ENCODE measurements around the gene MMAB. TPM values are rescaled to one million over a fixed set of nuclear protein-coding genes. Genes with fewer than 3 reads are reported as not detected.

The MMAB gene
- total and polyA plus RNA-seq, 4 experiments from 2014 or later = 16.0 to 30.2 (median 17.0) TPM

DNA sequence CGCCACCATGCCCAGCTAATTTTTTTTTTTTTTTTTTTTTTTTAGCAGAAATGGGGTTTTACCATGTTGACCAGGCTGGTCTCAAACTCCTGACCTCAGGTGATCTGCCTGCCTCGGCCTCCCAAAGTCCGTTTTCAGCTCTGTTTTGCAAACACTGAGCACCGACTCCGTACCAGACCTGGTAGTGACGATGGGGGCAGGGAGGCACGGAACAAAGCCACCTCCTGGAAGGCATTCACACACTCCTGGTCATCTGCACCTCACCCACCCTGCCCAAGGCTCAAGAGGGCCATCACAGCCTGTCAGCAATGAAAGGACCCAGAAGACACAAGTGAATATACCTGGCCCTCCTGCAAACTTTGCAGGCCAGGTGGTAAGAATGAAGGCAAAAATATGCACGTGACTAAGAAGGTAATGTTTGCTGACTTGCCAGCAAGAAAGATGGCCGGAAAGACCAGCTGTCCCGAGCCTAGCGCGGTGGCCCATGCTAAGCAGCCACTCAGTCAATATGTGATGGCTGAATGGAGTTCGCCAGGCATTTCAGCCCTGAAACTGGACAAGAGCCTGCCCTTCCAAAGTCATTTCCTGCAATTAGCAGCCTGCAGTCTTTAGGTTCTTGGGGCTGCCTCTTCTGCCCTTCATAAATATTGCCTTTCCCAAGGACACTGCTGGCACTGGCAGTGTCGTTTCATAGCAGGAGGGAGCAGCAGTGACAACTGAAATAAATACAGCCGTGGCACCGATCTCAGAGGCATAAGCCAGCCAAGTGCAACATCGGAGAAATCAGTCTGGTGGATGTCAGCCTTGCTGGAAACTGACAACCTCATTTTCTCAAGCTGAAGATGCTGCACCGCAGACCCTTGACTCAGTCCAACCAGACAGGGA, 17.6 kb downstream of the MMAB start:
- Histone ChIP-seq H3K27me3 (ENCODE audit: insufficient read depth, low read length) (no peaks in the 10 kb centered on the region), H3K4me3 (ENCODE audit: low read length in 2 of 2) (no peak overlapping the region), H3K9me3 (ENCODE audit: control insufficient read depth in 1 of 2, low read length in 2 of 2) (no peaks in the 10 kb centered on the region), H3K27ac (ENCODE audit: low read depth, low read length) (no peak overlapping the region), H3K36me3 (ENCODE audit: insufficient read depth, low read length) (no peaks in the 10 kb centered on the region), H3K4me1 (ENCODE audit: insufficient read depth, low read length) (no peaks in the 10 kb centered on the region)
- H3K4me1 Mint-ChIP-seq = no peaks in the 10 kb centered on the region
- POLR2A ChIA-PET (ENCODE audit: partially characterized antibody) = no interaction called here
- no peak overlapping the region for H3K4me3 Mint-ChIP-seq
- H3K9me3 Mint-ChIP-seq = peaks cover 0 to 4% (median 0%) of the 10 kb centered on the region in 8 donors
- peak overlapping the region in 1 of 7 donors; percentile 37 for H3K27ac Mint-ChIP-seq
- no peak for DNase-seq
- no peaks in the 10 kb centered on the region for H3K36me3 Mint-ChIP-seq
- intact Hi-C loops (cut with micrococcal nuclease) = no loop called here
- no peaks in the 10 kb centered on the region for H3K27me3 Mint-ChIP-seq
- CTCF ChIA-PET (ENCODE audit: partially characterized antibody) = interaction anchor here (0.7 to 0.9 kb wide), 2 partner anchors 40 to 185 kb away, joined by 3 read pairs; no protein-coding TSS in a partner anchor

GRCh38 chr12:109554761-109555160, 18.5 kb downstream of the MMAB start:
- ChIA-PET POLR2A (ENCODE audit: partially characterized antibody) (no interaction called here), CTCF (ENCODE audit: partially characterized antibody) (interaction anchor here (0.7 kb wide), 1 partner anchor 184 kb away, joined by 3 read pairs; no protein-coding TSS in a partner anchor)
- Histone ChIP-seq H3K9me3 (ENCODE audit: control insufficient read depth in 1 of 2, low read length in 2 of 2) (no peaks in the 10 kb centered on the region), H3K27ac (ENCODE audit: low read depth, low read length) (no peak overlapping the region), H3K4me1 (ENCODE audit: insufficient read depth, low read length) (no peaks in the 10 kb centered on the region), H3K36me3 (ENCODE audit: insufficient read depth, low read length) (no peaks in the 10 kb centered on the region), H3K4me3 (ENCODE audit: low read length in 2 of 2) (no peak overlapping the region), H3K27me3 (ENCODE audit: insufficient read depth, low read length) (no peaks in the 10 kb centered on the region)
- H3K27me3 Mint-ChIP-seq = peaks cover 0 to 2% of the 10 kb centered on the region in 2 donors
- no peak overlapping the region for H3K4me3 Mint-ChIP-seq
- H3K9me3 Mint-ChIP-seq = peaks cover 0 to 4% (median 0%) of the 10 kb centered on the region in 8 donors
- DNase-seq = no peak
- H3K36me3 Mint-ChIP-seq = no peaks in the 10 kb centered on the region
- intact Hi-C loops (cut with micrococcal nuclease) = no loop called here
- no peak overlapping the region for H3K27ac Mint-ChIP-seq
- no peaks in the 10 kb centered on the region for H3K4me1 Mint-ChIP-seq

DNA sequence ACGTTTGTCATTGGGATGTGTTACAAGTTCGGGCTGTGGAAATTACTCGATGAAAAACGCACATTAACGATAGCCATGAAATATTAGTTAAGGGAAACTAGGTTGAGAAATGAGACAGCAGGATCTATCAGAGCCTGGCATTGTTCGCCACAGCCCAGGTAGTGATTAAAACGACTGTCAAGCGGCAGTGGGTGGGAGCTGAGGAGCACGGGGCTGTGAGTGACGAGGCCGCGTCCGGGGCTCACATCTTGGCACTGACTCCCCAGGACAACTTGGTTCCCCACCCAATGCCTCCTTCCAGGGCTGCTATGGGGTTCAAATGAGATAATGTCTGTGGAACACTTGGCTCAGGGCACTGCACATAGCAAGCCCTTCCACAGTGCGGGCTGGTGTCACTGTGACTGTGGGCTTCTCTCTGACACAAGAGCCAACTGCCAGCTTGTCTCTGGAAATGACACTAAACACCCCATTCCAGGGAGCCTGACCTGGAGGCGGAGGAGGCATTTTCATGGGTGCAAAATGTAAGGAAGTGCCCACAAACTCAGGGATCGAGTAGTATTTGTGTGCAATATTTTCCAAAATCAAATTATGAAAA, 19.3 kb downstream of the MMAB start:
- Histone ChIP-seq H3K27me3 (ENCODE audit: insufficient read depth, low read length) (no peaks in the 10 kb centered on the region), H3K9me3 (ENCODE audit: control insufficient read depth in 1 of 2, low read length in 2 of 2) (no peaks in the 10 kb centered on the region), H3K4me3 (ENCODE audit: low read length in 2 of 2) (no peak overlapping the region), H3K27ac (ENCODE audit: low read depth, low read length) (no peak overlapping the region), H3K36me3 (ENCODE audit: insufficient read depth, low read length) (no peaks in the 10 kb centered on the region), H3K4me1 (ENCODE audit: insufficient read depth, low read length) (no peaks in the 10 kb centered on the region)
- Mint-ChIP-seq H3K4me1 (no peaks in the 10 kb centered on the region), H3K4me3 (no peak overlapping the region), H3K9me3 (peaks cover 0 to 4% (median 0%) of the 10 kb centered on the region in 8 donors), H3K27ac (no peak overlapping the region), H3K27me3 (peaks cover 0 to 4% of the 10 kb centered on the region in 2 donors), H3K36me3 (no peaks in the 10 kb centered on the region)
- ChIA-PET POLR2A (ENCODE audit: partially characterized antibody) (no interaction called here), CTCF (ENCODE audit: partially characterized antibody) (no interaction called here)
- DNase-seq = no peak
- intact Hi-C loops (cut with micrococcal nuclease) = no loop called here

DNA sequence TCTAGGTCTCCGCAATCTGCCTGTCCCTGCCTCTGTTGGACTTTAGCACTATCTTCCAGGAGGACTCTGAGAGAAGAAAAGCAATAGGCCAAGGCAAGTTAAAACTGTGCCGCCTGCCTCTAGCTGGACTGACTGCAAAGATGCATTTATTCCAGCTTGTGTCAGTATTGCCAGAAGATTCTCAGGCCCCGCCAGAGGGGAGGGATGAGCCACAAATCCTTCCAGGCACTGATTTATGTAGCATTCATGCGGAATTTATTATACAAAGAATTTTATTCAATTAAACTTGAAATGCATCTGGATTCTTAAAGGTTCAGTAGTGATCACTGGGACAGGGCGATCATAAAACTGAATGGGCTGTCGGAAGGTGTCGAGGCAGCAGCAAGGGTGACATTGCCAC, 19.8 kb downstream of the MMAB start:
- Mint-ChIP-seq H3K27ac (no peak overlapping the region), H3K36me3 (no peaks in the 10 kb centered on the region)

DNA sequence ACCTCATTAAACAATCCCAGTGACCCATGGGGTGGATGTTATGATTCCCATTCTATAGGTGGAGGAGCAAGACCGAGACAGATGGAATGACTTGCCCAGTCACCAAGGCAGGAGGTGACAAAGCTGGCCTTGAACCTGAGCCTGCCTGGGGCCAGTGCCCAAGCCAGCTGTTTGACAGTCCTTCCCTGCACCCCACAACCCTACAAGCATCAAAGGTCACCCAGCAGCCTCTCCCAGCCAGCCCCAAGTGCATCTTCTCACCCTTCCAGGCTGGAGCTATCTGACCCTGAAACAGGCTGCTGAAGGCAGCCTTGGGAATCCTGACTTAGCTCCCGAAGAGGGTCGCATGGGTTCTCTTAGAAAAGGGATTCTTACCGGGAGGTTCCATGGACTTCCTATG, 20.3 kb downstream of the MMAB start:
- Mint-ChIP-seq H3K27ac (no peak overlapping the region), H3K36me3 (no peaks in the 10 kb centered on the region), H3K27me3 (peaks cover 3 to 4% of the 10 kb centered on the region in 2 donors), H3K4me3 (no peak overlapping the region), H3K4me1 (no peaks in the 10 kb centered on the region), H3K9me3 (peaks cover 0 to 4% (median 0%) of the 10 kb centered on the region in 8 donors)
- no peaks in the 10 kb centered on the region for H3K27me3 ChIP-seq (ENCODE audit: insufficient read depth, low read length)
- no peaks in the 10 kb centered on the region for H3K36me3 ChIP-seq (ENCODE audit: insufficient read depth, low read length)
- POLR2A ChIA-PET (ENCODE audit: partially characterized antibody) = no interaction called here
- intact Hi-C loops (cut with micrococcal nuclease) = no loop called here
- no peaks in the 10 kb centered on the region for H3K4me1 ChIP-seq (ENCODE audit: insufficient read depth, low read length)
- no peak overlapping the region for H3K27ac ChIP-seq (ENCODE audit: low read depth, low read length)
- CTCF ChIA-PET (ENCODE audit: partially characterized antibody) = interaction anchor here (0.8 kb wide), 1 partner anchor 35 kb away, joined by 3 read pairs; no protein-coding TSS in a partner anchor
- DNase-seq = no peak
- H3K4me3 ChIP-seq (ENCODE audit: low read length in 2 of 2) = no peak overlapping the region
- H3K9me3 ChIP-seq (ENCODE audit: control insufficient read depth in 1 of 2, low read length in 2 of 2) = no peaks in the 10 kb centered on the region

More for the DNA sequence above, 19.8 kb downstream of the MMAB start:
- Histone ChIP-seq H3K4me1 (ENCODE audit: insufficient read depth, low read length) (no peaks in the 10 kb centered on the region), H3K4me3 (ENCODE audit: low read length in 2 of 2) (no peak overlapping the region), H3K9me3 (ENCODE audit: control insufficient read depth in 1 of 2, low read length in 2 of 2) (no peaks in the 10 kb centered on the region), H3K36me3 (ENCODE audit: insufficient read depth, low read length) (no peaks in the 10 kb centered on the region), H3K27me3 (ENCODE audit: insufficient read depth, low read length) (no peaks in the 10 kb centered on the region), H3K27ac (ENCODE audit: low read depth, low read length) (no peak overlapping the region)
- H3K4me1 Mint-ChIP-seq = no peaks in the 10 kb centered on the region
- DNase-seq = no peak
- H3K9me3 Mint-ChIP-seq = peaks cover 0 to 4% (median 0%) of the 10 kb centered on the region in 8 donors
- peaks cover 0 to 4% of the 10 kb centered on the region in 2 donors for H3K27me3 Mint-ChIP-seq
- ChIA-PET POLR2A (ENCODE audit: partially characterized antibody) (no interaction called here), CTCF (ENCODE audit: partially characterized antibody) (no interaction called here)
- no peak overlapping the region for H3K4me3 Mint-ChIP-seq
- intact Hi-C loops (cut with micrococcal nuclease) = no loop called here

DNA sequence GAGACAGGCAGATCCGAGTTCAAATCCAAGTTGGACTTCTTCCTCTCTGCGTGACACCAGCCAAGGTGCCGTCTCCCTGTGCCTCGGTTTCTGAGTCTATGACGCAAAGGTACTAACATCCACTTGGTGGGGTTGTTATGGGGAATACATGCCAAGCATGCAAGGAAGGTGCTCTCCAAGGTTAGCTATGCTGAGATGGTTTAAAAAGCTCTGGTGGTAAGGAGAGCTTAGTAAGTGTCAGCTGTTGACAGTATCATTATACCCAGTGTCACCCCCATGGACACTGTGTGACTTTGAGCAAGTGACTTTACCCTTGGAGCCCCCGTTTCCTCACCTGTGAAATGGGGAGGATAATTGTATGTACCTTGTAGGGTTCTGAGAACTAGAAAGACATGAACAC, 22.2 kb downstream of the MMAB start:
- H3K9me3 Mint-ChIP-seq = no peaks in the 10 kb centered on the region
- H3K27me3 Mint-ChIP-seq = peaks cover 10 to 11% of the 10 kb centered on the region in 2 donors
- no peak for DNase-seq
- no peak overlapping the region for H3K27ac Mint-ChIP-seq
- Histone ChIP-seq H3K4me1 (ENCODE audit: insufficient read depth, low read length) (no peaks in the 10 kb centered on the region), H3K27ac (ENCODE audit: low read depth, low read length) (no peak overlapping the region), H3K9me3 (ENCODE audit: control insufficient read depth in 1 of 2, low read length in 2 of 2) (no peaks in the 10 kb centered on the region), H3K36me3 (ENCODE audit: insufficient read depth, low read length) (no peaks in the 10 kb centered on the region), H3K27me3 (ENCODE audit: insufficient read depth, low read length) (no peaks in the 10 kb centered on the region), H3K4me3 (ENCODE audit: low read length in 2 of 2) (no peak overlapping the region)
- ChIA-PET POLR2A (ENCODE audit: partially characterized antibody) (no interaction called here), CTCF (ENCODE audit: partially characterized antibody) (no interaction called here)
- intact Hi-C loops (cut with micrococcal nuclease) = no loop called here
- H3K4me3 Mint-ChIP-seq = no peak overlapping the region
- no peaks in the 10 kb centered on the region for H3K36me3 Mint-ChIP-seq
- H3K4me1 Mint-ChIP-seq = no peaks in the 10 kb centered on the region

DNA sequence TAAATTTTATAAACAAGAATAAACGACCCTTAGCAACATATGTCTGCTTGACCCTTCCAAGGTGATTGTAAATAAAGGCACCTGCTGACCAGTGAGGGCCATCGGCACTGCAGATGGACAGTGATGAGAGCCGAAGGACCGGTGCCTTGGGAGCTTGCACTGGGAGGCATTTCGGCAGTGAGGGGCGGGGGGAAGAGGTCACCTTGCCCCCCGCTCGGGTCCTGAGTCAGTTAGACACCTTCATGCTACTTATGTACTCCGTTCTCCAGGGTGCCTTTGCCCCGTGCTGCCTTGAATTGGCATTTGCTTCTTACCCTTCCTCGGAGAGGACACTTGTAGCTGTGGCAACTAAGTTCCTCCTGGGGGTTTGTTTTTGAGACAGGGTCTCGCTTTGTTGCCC, 23.0 kb downstream of the MMAB start:
- peaks cover under 1 to 1% (median 1%) of the 10 kb centered on the region in 4 donors for H3K4me1 Mint-ChIP-seq

More for the DNA sequence above, 23.0 kb downstream of the MMAB start:
- no peaks in the 10 kb centered on the region for H3K9me3 ChIP-seq (ENCODE audit: control insufficient read depth in 1 of 2, low read length in 2 of 2)
- Mint-ChIP-seq H3K36me3 (no peaks in the 10 kb centered on the region), H3K27me3 (peaks cover 10 to 11% of the 10 kb centered on the region in 2 donors), H3K27ac (no peak overlapping the region), H3K9me3 (no peaks in the 10 kb centered on the region), H3K4me3 (no peak overlapping the region)
- H3K27ac ChIP-seq (ENCODE audit: low read depth, low read length) = no peak overlapping the region
- POLR2A ChIA-PET (ENCODE audit: partially characterized antibody) = no interaction called here
- H3K4me1 ChIP-seq (ENCODE audit: insufficient read depth, low read length) = peaks cover under 1% of the 10 kb centered on the region
- H3K36me3 ChIP-seq (ENCODE audit: insufficient read depth, low read length) = no peaks in the 10 kb centered on the region
- intact Hi-C loops (cut with micrococcal nuclease) = no loop called here
- DNase-seq = no peak
- H3K4me3 ChIP-seq (ENCODE audit: low read length in 2 of 2) = no peak overlapping the region
- CTCF ChIA-PET (ENCODE audit: partially characterized antibody) = no interaction called here
- no peaks in the 10 kb centered on the region for H3K27me3 ChIP-seq (ENCODE audit: insufficient read depth, low read length)
